ENCODE results near the gene AHNAK2. TPM values are rescaled to one million over a fixed set of nuclear protein-coding genes. Genes with fewer than 3 reads are reported as not detected.
"Not testable (repeated sequence)": the region's sequence is repeated elsewhere in the genome, so short reads cannot be mapped to it uniquely, and the experiment has no call there.

AHNAK2 gene
- total and polyA plus RNA-seq, 2 donors from 2014 or later, result 1.1 to 72.0 TPM

DNA sequence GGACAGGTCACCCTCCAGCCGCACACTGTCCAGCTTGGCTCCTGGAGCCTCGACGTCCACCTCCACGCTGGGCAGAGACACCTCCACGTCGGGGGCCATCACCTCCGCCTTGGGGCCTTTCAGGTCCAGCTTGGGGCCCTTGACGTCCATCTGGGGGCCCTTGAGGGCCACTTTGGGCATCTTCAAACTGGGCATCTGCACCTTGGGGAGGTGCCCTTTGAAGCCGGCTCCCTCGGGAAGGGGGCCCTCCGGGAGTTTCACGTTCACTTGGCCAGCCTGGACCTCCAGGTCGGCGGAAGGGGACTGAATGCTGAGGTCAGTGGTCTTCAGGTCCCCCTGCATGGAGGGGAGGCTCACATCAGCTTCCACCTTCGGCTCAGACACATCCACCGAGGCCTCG lies 28.2 kb downstream of the AHNAK2 start:
- Histone ChIP-seq H3K9me3 (ENCODE audit: control insufficient read depth in 2 of 3, insufficient read depth in 1 of 3, low read length in 3 of 3) (no peaks in the 10 kb centered on the region), H3K36me3 (ENCODE audit: control insufficient read depth in 2 of 3, insufficient read depth in 3 of 3, low read length in 3 of 3) (no peaks in the 10 kb centered on the region), H3K27me3 (ENCODE audit: control insufficient read depth, insufficient read depth, low read length) (no peaks in the 10 kb centered on the region), H3K9ac (ENCODE audit: low read length in 3 of 3) (no peak overlapping the region), H3K27ac (ENCODE audit: low read depth in 2 of 2, low read length in 2 of 2) (no peak overlapping the region), H3K4me3 (ENCODE audit: low read length in 3 of 3) (no peak overlapping the region), H3K4me1 (ENCODE audit: control insufficient read depth in 2 of 3, insufficient read depth in 2 of 3, low read depth in 1 of 3, low read length in 3 of 3) (no peaks in the 10 kb centered on the region)
- DNase-seq (peak in 1 of 5 donors; percentile 61), FAIRE-seq (no peak)
- TF ChIP-seq CTCF (IDR thresholded peaks at IDR 0.05; ENCODE audit: borderline replicate concordance, extremely low read depth, insufficient read depth), result no peak
- intact Hi-C loops (cut with DNase I), result no loop called here

GRCh38 chr14:104949406-104949955 lies 28.7 kb downstream of the AHNAK2 start:
- FAIRE-seq; H3K27ac ChIP-seq (ENCODE audit: low read depth in 2 of 2, low read length in 2 of 2); H3K27me3 ChIP-seq (ENCODE audit: control insufficient read depth, insufficient read depth, low read length); H3K4me1 ChIP-seq (ENCODE audit: control insufficient read depth in 2 of 3, insufficient read depth in 2 of 3, low read depth in 1 of 3, low read length in 3 of 3); H3K36me3 ChIP-seq (ENCODE audit: control insufficient read depth in 2 of 3, insufficient read depth in 3 of 3, low read length in 3 of 3); H3K4me3 ChIP-seq (ENCODE audit: low read length in 3 of 3); intact Hi-C loops (cut with DNase I); H3K9ac ChIP-seq (ENCODE audit: low read length in 3 of 3); H3K9me3 ChIP-seq (ENCODE audit: control insufficient read depth in 2 of 3, insufficient read depth in 1 of 3, low read length in 3 of 3): not testable (repeated sequence)
- DNase-seq, result peak in 1 of 5 donors; percentile 67

DNA sequence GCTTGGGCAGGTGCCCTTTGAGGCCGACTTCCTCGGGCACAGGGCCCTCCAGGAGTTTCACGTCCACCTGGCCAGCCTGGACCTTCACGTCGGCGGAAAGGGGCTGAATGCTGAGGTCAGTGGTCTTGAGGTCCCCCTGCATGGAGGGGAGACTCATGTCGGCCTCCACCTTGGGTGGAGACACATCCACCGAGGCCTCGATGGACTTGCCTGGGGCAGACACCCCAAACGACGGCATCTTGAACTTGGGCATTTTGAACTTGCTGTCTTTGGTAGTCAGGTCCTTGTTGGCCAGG lies 29.5 kb downstream of the AHNAK2 start:
- no peaks in the 10 kb centered on the region for H3K36me3 ChIP-seq (ENCODE audit: control insufficient read depth in 2 of 3, insufficient read depth in 3 of 3, low read length in 3 of 3)
- no peak for TF ChIP-seq CTCF (IDR thresholded peaks at IDR 0.05; ENCODE audit: borderline replicate concordance, extremely low read depth, insufficient read depth)
- no peak overlapping the region for H3K9ac ChIP-seq (ENCODE audit: low read length in 3 of 3)
- FAIRE-seq (no peak), DNase-seq (no peak)
- H3K4me3 ChIP-seq (ENCODE audit: low read length in 3 of 3), result no peak overlapping the region
- H3K9me3 ChIP-seq (ENCODE audit: control insufficient read depth in 2 of 3, insufficient read depth in 1 of 3, low read length in 3 of 3), result no peaks in the 10 kb centered on the region
- intact Hi-C loops (cut with DNase I), result no loop called here
- no peaks in the 10 kb centered on the region for H3K27me3 ChIP-seq (ENCODE audit: control insufficient read depth, insufficient read depth, low read length)
- H3K27ac ChIP-seq (ENCODE audit: low read depth in 2 of 2, low read length in 2 of 2), result no peak overlapping the region
- no peaks in the 10 kb centered on the region for H3K4me1 ChIP-seq (ENCODE audit: control insufficient read depth in 2 of 3, insufficient read depth in 2 of 3, low read depth in 1 of 3, low read length in 3 of 3)

DNA sequence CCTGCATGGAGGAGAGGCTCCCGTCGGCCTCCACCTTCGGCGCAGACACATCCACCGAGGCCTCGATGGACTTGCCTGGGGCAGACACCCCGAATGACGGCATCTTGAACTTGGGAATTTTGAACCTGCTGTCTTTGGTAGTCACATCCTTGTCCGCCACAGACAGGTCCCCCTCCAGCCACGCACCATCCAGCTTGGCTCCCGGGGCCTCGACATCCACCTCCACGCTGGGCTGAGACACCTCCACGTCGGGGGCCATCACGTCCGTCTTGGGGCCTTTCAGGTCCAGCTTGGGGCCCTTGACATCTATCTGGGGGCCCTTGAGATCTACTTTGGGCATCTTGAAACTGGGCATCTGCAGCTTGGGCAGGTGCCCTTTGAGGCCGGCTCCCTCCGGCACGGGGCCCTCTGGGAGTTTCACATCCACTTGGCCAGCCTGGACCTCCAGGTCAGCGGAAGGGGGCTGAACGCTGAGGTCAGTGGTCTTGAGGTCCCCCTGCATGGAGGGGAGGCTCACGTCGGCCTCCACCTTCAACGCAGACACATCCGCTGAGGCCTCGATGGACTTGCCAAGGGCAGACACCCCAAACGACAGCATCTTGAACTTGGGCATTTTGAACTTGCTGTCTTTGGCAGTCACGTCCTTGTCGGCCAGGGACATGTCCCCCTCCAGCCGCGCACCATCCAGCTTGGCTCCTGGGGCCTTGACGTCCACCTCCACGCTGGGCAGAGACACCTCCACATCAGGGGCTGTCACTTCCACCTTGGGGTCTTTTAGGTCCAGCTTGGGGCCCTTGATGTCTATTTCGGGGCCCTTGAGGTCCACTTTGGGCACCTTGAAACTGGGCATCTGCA lies 30.1 kb downstream of the AHNAK2 start:
- H3K27me3 ChIP-seq (ENCODE audit: control insufficient read depth, insufficient read depth, low read length); H3K27ac ChIP-seq (ENCODE audit: low read depth in 2 of 2, low read length in 2 of 2); H3K9ac ChIP-seq (ENCODE audit: low read length in 3 of 3); intact Hi-C loops (cut with DNase I); H3K4me3 ChIP-seq (ENCODE audit: low read length in 3 of 3); FAIRE-seq; H3K36me3 ChIP-seq (ENCODE audit: control insufficient read depth in 2 of 3, insufficient read depth in 3 of 3, low read length in 3 of 3); H3K4me1 ChIP-seq (ENCODE audit: control insufficient read depth in 2 of 3, insufficient read depth in 2 of 3, low read depth in 1 of 3, low read length in 3 of 3); H3K9me3 ChIP-seq (ENCODE audit: control insufficient read depth in 2 of 3, insufficient read depth in 1 of 3, low read length in 3 of 3): not testable (repeated sequence)
- DNase-seq, result peak in 1 of 5 donors; percentile 53

- H3K4me3 ChIP-seq (ENCODE audit: low read length in 3 of 3); H3K27ac ChIP-seq (ENCODE audit: low read depth in 2 of 2, low read length in 2 of 2); H3K9ac ChIP-seq (ENCODE audit: low read length in 3 of 3); H3K9me3 ChIP-seq (ENCODE audit: control insufficient read depth in 2 of 3, insufficient read depth in 1 of 3, low read length in 3 of 3); H3K36me3 ChIP-seq (ENCODE audit: control insufficient read depth in 2 of 3, insufficient read depth in 3 of 3, low read length in 3 of 3); H3K27me3 ChIP-seq (ENCODE audit: control insufficient read depth, insufficient read depth, low read length); intact Hi-C loops (cut with DNase I); H3K4me1 ChIP-seq (ENCODE audit: control insufficient read depth in 2 of 3, insufficient read depth in 2 of 3, low read depth in 1 of 3, low read length in 3 of 3); FAIRE-seq: not testable (repeated sequence)
- DNase-seq, result peak in 1 of 5 donors; percentile 50
These were observed 31.0 kb downstream of the AHNAK2 start for GRCh38 chr14:104947201-104947600.

DNA sequence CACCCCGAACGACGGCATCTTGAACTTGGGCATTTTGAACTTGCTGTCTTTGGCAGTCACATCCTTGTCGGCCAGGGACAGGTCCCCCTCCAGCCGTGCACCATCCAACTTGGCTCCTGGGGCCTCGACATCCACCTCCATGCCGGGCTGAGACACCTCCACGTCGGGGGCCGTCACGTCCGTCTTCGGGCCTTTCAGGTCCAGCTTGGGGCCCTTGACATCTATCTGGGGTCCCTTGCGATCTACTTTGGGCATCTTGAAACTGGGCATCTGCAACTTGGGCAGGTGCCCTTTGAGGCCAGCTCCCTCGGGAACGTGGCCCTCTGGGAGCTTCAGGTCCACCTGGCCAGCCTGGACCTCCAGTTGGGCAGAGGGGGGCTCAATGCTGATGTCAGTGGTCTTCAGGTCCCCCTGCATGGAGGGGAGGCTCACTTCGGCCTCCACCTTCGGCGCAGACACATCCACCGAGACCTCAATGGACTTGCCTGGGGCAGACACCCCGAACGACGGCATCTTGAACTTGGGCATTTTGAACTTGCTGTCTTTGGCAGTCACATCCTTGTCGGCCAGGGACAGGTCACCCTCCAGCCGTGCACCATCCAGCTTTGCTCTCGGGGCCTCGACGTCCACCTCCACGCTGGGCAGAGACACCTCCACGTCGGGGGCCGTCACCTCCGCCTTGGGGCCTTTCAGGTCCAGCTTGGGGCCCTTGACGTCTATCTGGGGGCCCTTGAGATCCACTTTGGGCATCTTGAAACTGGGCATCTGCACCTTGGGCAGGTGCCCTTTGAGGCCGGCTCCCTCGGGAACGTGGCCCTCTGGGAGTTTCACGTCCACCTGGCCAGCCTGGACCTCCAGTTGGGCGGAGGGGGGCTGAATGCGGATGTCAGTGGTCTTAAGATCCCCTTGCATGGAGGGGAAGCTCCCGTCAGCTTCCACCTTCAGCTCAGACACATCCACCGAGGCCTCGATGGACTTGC lies 31.9 kb downstream of the AHNAK2 start:
- DNase-seq, result peak in 1 of 5 donors; percentile 47
- FAIRE-seq; intact Hi-C loops (cut with DNase I): not testable (repeated sequence)

More for the DNA sequence above, 31.9 kb downstream of the AHNAK2 start:
- not testable (repeated sequence) for H3K27me3 ChIP-seq (ENCODE audit: control insufficient read depth, insufficient read depth, low read length); H3K4me3 ChIP-seq (ENCODE audit: low read length in 3 of 3); H3K4me1 ChIP-seq (ENCODE audit: control insufficient read depth in 2 of 3, insufficient read depth in 2 of 3, low read depth in 1 of 3, low read length in 3 of 3); H3K9me3 ChIP-seq (ENCODE audit: control insufficient read depth in 2 of 3, insufficient read depth in 1 of 3, low read length in 3 of 3); H3K9ac ChIP-seq (ENCODE audit: low read length in 3 of 3); H3K27ac ChIP-seq (ENCODE audit: low read depth in 2 of 2, low read length in 2 of 2); H3K36me3 ChIP-seq (ENCODE audit: control insufficient read depth in 2 of 3, insufficient read depth in 3 of 3, low read length in 3 of 3)
